MM.1S (cell line): ENCODE data around the gene PHACTR1.

Source experiments
- DNase-seq: peaks from one replicate; pipeline ENCODE4 v3.0.0-alpha.2; 2015
- H2AFZ ChIP-seq: fragments of 300-600 bp; sonication (generic); 2 replicates; pipeline ENCODE4 v1.6.0; 2016; ENCODE audit warnings: antibody characterized with exemption, low read length
- H3F3A ChIP-seq: fragments of 300-600 bp; sonication (generic); 2 replicates; pipeline ENCODE4 v1.6.1; 2016; ENCODE audit warnings: mild to moderate bottlenecking, antibody characterized with exemption, low read length, moderate library complexity, mixed read lengths; ENCODE audit not compliant: insufficient read depth
- H3K27ac ChIP-seq: fragments of 300-600 bp; sonication (generic); 2 replicates; pipeline ENCODE4 v1.5.1; 2016; ENCODE audit warnings: mild to moderate bottlenecking, low read length
- H3K27me3 ChIP-seq: fragments of 300-600 bp; sonication (generic); replicated peaks from 2 replicates; pipeline ENCODE4 v1.6.0; 2016; ENCODE audit warnings: low read length; ENCODE audit not compliant: insufficient read depth
- H3K36me3 ChIP-seq: fragments of 300-600 bp; sonication (generic); replicated peaks from 2 replicates; pipeline ENCODE4 v1.6.1; 2016; ENCODE audit warnings: mild to moderate bottlenecking, low read length, mixed read lengths; ENCODE audit not compliant: insufficient read depth
- H3K4me1 ChIP-seq: fragments of 300-600 bp; sonication (generic); 2 replicates; pipeline ENCODE4 v1.6.1; 2016; ENCODE audit warnings: low read length, mixed read lengths
- H3K4me2 ChIP-seq: fragments of 300-600 bp; sonication (generic); 2 replicates; pipeline ENCODE4 v1.6.0; 2016; ENCODE audit warnings: low read depth, low read length
- H3K4me3 ChIP-seq: fragments of 300-600 bp; sonication (generic); 2 replicates; pipeline ENCODE4 v1.5.1; 2016; ENCODE audit warnings: low read length, mixed read lengths
- H3K79me2 ChIP-seq: fragments of 300-600 bp; sonication (generic); 2 replicates; pipeline ENCODE4 v1.6.1; 2016; ENCODE audit warnings: mixed run types, low read length, mixed read lengths
- H3K9ac ChIP-seq: fragments of 300-600 bp; sonication (generic); 2 replicates; pipeline ENCODE4 v1.6.1; 2016; ENCODE audit warnings: low read length, mixed read lengths
- H3K9me2 ChIP-seq: fragments of 300-600 bp; sonication (generic); replicated peaks from 2 replicates; pipeline ENCODE4 v1.6.1; 2016; ENCODE audit warnings: mild to moderate bottlenecking, low read length, mixed read lengths; ENCODE audit not compliant: insufficient read depth
- H3K9me3 ChIP-seq: fragments of 300-600 bp; sonication (generic); replicated peaks from 2 replicates; pipeline ENCODE4 v1.6.1; 2016; ENCODE audit warnings: mild to moderate bottlenecking, low read length, mixed read lengths; ENCODE audit not compliant: insufficient read depth
- H4K20me1 ChIP-seq: fragments of 300-600 bp; sonication (generic); 2 replicates; pipeline ENCODE4 v1.6.1; 2016; ENCODE audit warnings: mild to moderate bottlenecking, low read length, moderate library complexity, mixed read lengths; ENCODE audit not compliant: insufficient read depth
- CTCF ChIP-seq: fragments of 300-600 bp; sonication (generic); IDR thresholded peaks from 2 replicates; pipeline ENCODE4 v1.5.1; 2016; ENCODE audit warnings: antibody characterized with exemption, low read length, mixed read lengths
- EZH2 ChIP-seq: fragments of 300-600 bp; sonication (generic); optimal IDR thresholded peaks from 2 replicates; pipeline ENCODE3; 2017; ENCODE audit warnings: low read depth, mild to moderate bottlenecking, antibody characterized with exemption, low read length, mixed read lengths
- EZH2phosphoT487 ChIP-seq: fragments of 300-600 bp; sonication (generic); IDR thresholded peaks from 2 replicates; pipeline ENCODE4 v1.6.1; 2018; ENCODE audit warnings: antibody characterized with exemption, low read length

The PHACTR1 gene

GRCh38 chr6:12710921-12711320 lies 5.6 kb upstream of the PHACTR1 start:
- no peaks in the 10 kb centered on the region for H3K9me3 ChIP-seq
- no peaks in the 10 kb centered on the region for H3K4me1 ChIP-seq
- H3K4me3 ChIP-seq, result no peak overlapping the region
- no peaks in the 10 kb centered on the region for H3F3A ChIP-seq
- H3K4me2 ChIP-seq, result no peak overlapping the region
- DNase-seq, result no peak
- H3K27me3 ChIP-seq, result no peaks in the 10 kb centered on the region
- H4K20me1 ChIP-seq, result no peaks in the 10 kb centered on the region
- H3K36me3 ChIP-seq, result no peaks in the 10 kb centered on the region
- H3K9ac ChIP-seq, result no peak overlapping the region
- H2AFZ ChIP-seq, result no peak overlapping the region
- no peaks in the 10 kb centered on the region for H3K9me2 ChIP-seq
- H3K79me2 ChIP-seq, result no peaks in the 10 kb centered on the region
- TF ChIP-seq EZH2 (no peak), EZH2phosphoT487 (no peak), CTCF (no peak)
- H3K27ac ChIP-seq, result no peak overlapping the region

- TF ChIP-seq EZH2phosphoT487, result no peak
- no peak for TF ChIP-seq EZH2
- TF ChIP-seq CTCF, result no peak
- H3K9me2 ChIP-seq, result no peaks in the 10 kb centered on the region
- H3K4me3 ChIP-seq, result no peak overlapping the region
- H3K9ac ChIP-seq, result no peak overlapping the region
- H2AFZ ChIP-seq, result no peak overlapping the region
- no peaks in the 10 kb centered on the region for H3K9me3 ChIP-seq
- no peak overlapping the region for H3K4me2 ChIP-seq
- no peaks in the 10 kb centered on the region for H3K36me3 ChIP-seq
- H4K20me1 ChIP-seq, result no peaks in the 10 kb centered on the region
- no peak for DNase-seq
- no peak overlapping the region for H3K27ac ChIP-seq
- no peaks in the 10 kb centered on the region for H3K79me2 ChIP-seq
- H3F3A ChIP-seq, result no peaks in the 10 kb centered on the region
- H3K4me1 ChIP-seq, result no peaks in the 10 kb centered on the region
- no peaks in the 10 kb centered on the region for H3K27me3 ChIP-seq
Observed at GRCh38 chr6:12714022-12714421, 2.5 kb upstream of the PHACTR1 start.

GRCh38 chr6:12715437-12715836 lies 1.1 kb upstream of the PHACTR1 start:
- Histone ChIP-seq H3K36me3 (no peaks in the 10 kb centered on the region), H3K9ac (no peak overlapping the region), H3K4me3 (no peak overlapping the region), H3K9me3 (no peaks in the 10 kb centered on the region), H4K20me1 (no peaks in the 10 kb centered on the region), H3K4me1 (no peaks in the 10 kb centered on the region), H3K4me2 (no peak overlapping the region), H3K9me2 (no peaks in the 10 kb centered on the region), H2AFZ (no peak overlapping the region), H3K27ac (no peak overlapping the region), H3K79me2 (no peaks in the 10 kb centered on the region), H3F3A (no peaks in the 10 kb centered on the region), H3K27me3 (no peaks in the 10 kb centered on the region)
- TF ChIP-seq EZH2phosphoT487 (no peak), CTCF (no peak), EZH2 (no peak)
- no peak for DNase-seq

- DNase-seq, result no peak
- no peak for TF ChIP-seq CTCF
- H3K27me3 ChIP-seq, result no peaks in the 10 kb centered on the region
Observed at GRCh38 chr6:12717356-12717755, 789 bp downstream of the PHACTR1 start.

More at GRCh38 chr6:12717356-12717755, 789 bp downstream of the PHACTR1 start:
- H4K20me1 ChIP-seq, result no peaks in the 10 kb centered on the region
- H3K9ac ChIP-seq, result no peak overlapping the region
- no peak overlapping the region for H2AFZ ChIP-seq
- H3K4me1 ChIP-seq, result no peaks in the 10 kb centered on the region
- H3K4me2 ChIP-seq, result no peak overlapping the region
- H3K9me2 ChIP-seq, result no peaks in the 10 kb centered on the region
- H3K36me3 ChIP-seq, result no peaks in the 10 kb centered on the region
- no peaks in the 10 kb centered on the region for H3K79me2 ChIP-seq
- H3K27ac ChIP-seq, result no peak overlapping the region
- no peaks in the 10 kb centered on the region for H3K9me3 ChIP-seq
- H3K4me3 ChIP-seq, result no peak overlapping the region
- H3F3A ChIP-seq, result no peaks in the 10 kb centered on the region
